ENCODE results near the gene GPC5.

Gene GPC5

DNA sequence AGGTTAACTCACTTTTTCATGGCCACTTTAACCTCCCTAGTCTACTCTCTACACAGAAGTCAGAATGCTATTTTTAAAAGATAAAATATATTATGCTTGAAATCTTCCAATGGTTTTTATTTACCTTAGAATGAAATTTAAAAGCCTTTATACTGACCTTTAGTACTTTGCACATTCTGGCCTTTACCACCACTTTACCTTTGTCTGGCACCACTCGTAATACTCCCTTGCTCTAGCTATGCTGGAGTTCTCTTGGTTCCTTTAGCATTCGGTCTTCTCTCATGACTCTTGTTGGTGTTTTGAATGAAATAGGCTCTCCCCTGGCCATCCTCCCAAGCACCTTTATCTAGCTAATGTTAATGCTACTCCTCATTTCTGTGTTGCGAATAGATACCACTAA is 310.8 kb downstream of the GPC5 start:
- no peak for DNase-seq
- H3K4me1 Mint-ChIP-seq, result no peaks in the 10 kb centered on the region
- H3K27me3 Mint-ChIP-seq, result no peaks in the 10 kb centered on the region
- H3K27ac Mint-ChIP-seq, result no peak overlapping the region
- no peaks in the 10 kb centered on the region for H3K36me3 Mint-ChIP-seq
- H3K4me3 Mint-ChIP-seq, result no peak overlapping the region
- H3K9me3 Mint-ChIP-seq, result peaks cover 0 to 2% of the 10 kb centered on the region in 2 donors
- ATAC-seq (replicated peaks), result no peak

DNA sequence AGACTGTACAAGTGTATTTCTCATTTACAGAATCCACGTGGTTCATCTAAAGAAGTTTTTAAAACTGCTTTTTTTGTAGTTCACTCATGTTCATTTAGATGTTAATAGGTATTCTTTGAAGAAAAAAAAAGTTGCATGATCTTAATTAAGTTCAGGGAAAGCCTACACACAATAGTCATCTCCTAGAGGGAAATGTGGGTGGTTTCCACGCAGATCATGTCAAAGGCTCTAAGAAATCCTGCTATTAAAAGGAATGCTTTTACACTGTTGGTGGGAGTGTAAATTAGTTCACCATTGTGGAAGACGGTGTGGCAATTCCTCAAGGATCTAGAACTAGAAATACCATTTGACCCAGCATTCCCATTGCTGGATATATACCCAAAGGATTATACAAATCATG is 312.3 kb downstream of the GPC5 start:
- ATAC-seq (replicated peaks) (no peak), DNase-seq (no peak)
- H3K4me3 Mint-ChIP-seq, result no peak overlapping the region
- H3K27me3 Mint-ChIP-seq, result no peaks in the 10 kb centered on the region
- no peak overlapping the region for H3K27ac Mint-ChIP-seq
- no peaks in the 10 kb centered on the region for H3K36me3 Mint-ChIP-seq
- H3K9me3 Mint-ChIP-seq, result peaks cover 0 to 2% of the 10 kb centered on the region in 2 donors
- no peaks in the 10 kb centered on the region for H3K4me1 Mint-ChIP-seq

DNA sequence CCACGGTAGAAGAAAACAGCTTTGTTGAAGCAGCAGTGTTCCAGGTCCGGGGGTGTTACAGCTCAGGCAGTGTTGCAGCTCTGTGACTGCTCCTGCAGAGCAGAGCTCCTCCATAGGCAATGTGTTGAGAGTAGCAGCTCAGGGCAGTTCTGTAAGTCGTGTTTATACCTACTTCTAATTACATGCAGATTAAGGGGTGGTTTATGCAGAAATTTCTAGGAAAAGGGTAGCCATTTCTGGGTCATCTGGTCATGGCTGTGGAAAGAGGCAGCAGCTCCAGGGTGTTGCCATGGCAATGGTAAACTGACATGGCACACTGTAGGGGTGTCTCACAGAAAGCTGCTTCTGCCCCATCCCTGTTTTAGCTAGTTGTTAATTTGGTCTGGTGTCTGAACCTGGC is 316.4 kb downstream of the GPC5 start:
- H3K36me3 Mint-ChIP-seq, result no peaks in the 10 kb centered on the region
- H3K9me3 Mint-ChIP-seq, result no peaks in the 10 kb centered on the region
- H3K27me3 Mint-ChIP-seq, result no peaks in the 10 kb centered on the region
- no peak overlapping the region for H3K27ac Mint-ChIP-seq
- no peak overlapping the region for H3K4me3 Mint-ChIP-seq
- ATAC-seq (replicated peaks) (no peak), DNase-seq (no peak)
- no peaks in the 10 kb centered on the region for H3K4me1 Mint-ChIP-seq

DNA sequence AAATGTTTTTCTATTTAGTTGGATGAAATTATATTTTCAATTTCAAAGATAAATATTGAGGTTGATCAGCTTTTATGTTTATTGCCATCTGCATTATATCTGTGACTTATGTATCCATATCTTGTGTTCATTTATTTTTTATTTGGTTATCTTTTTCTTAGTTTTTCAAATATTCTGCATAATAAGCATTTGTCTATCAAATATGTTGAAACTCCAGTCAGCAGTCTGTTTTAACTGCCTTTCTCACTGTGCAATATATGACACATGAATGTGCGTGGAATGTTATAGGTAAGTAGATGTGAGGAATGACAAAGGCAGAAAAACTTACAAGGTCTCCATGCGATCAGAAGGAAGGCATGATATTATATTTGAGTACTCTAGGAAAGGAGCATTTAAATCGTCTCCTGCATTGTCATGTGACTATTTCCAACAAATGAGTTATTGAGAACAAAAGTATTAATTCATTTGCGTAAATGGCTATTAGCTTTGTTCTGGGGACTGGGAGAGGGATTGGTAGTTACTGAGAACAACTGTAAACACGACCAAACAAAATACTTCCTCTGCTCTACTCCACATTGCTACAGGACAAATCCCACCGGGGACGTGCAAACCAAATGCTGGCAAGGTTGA is 318.1 kb downstream of the GPC5 start:
- Mint-ChIP-seq H3K4me1 (no peaks in the 10 kb centered on the region), H3K4me3 (no peak overlapping the region), H3K27ac (no peak overlapping the region), H3K36me3 (no peaks in the 10 kb centered on the region), H3K27me3 (no peaks in the 10 kb centered on the region), H3K9me3 (no peaks in the 10 kb centered on the region)
- ATAC-seq (replicated peaks) (no peak), DNase-seq (no peak)

DNA sequence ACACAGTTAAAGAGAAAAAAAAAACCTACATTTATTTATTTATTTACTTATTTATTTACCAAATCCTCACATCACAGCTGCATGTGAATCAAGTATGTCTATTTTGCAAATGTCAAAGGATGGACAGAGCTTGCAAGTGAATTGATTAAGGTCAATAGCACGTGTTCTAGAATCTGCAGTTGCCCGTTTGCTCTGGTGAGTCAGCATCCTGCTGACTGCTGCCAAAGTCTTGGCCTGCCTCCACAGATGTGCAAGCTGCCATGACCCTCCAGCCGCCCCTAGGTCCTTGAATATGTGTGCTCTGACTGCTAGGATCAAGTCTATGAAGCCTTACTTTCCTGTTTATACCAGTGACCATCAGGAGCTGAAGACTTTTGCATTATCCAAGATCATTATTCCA is 320.6 kb downstream of the GPC5 start:
- Mint-ChIP-seq H3K9me3 (no peaks in the 10 kb centered on the region), H3K4me3 (no peak overlapping the region), H3K27me3 (no peaks in the 10 kb centered on the region), H3K4me1 (no peaks in the 10 kb centered on the region), H3K36me3 (no peaks in the 10 kb centered on the region), H3K27ac (no peak overlapping the region)
- DNase-seq, result no peak
- ATAC-seq (replicated peaks), result no peak

DNA sequence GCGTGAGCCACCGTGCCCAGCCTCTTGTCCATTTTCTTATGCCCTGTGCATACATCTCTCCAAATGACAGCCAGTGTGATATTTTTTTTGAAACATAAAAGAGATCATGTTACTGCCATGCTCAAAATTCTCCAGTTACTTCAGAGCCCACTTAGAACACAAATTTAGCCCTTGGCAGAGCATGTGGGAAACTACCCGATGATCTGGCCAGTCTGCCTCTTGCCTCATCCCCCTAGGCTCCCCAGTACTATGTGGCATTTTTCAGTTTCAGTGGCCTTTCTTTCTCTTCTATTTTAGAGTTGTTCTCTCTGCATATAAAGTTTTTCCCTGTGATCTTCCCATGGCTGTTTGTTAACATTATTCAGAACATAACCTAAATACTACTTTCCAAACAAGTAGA is 323.0 kb downstream of the GPC5 start:
- Mint-ChIP-seq H3K27me3 (no peaks in the 10 kb centered on the region), H3K4me1 (no peaks in the 10 kb centered on the region)

DNA sequence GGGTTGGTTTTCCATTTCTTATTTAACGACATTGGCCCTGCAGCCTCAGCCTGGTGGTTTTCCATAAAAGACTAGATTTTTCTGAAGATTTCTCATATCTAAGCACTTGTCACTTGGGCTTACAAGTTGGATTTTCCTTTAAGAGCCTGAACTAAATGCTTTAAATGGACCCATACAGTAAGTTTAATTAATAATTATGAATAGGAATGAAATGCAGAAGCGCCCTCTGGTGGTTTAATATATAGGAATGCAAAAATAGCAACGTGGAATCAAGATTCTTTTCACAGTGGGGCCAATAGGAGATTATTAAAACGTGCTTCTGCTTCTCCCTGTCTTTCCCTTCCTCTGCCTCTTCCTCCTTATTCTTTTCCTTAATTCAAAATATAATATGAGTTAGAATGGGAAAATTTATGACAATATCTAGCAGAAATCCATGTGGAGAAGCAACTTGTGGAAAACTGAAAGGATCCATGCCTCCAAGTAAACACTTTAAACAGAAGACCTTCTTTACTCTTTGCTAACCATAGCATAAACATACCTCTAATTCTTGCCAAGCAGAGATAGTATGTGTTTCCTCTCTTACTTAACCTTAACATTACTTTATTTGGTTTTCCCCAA is 324.0 kb downstream of the GPC5 start:
- DNase-seq (no peak), ATAC-seq (replicated peaks) (no peak)
- H3K4me3 Mint-ChIP-seq, result no peak overlapping the region
- no peak overlapping the region for H3K27ac Mint-ChIP-seq
- H3K36me3 Mint-ChIP-seq, result no peaks in the 10 kb centered on the region
- no peaks in the 10 kb centered on the region for H3K4me1 Mint-ChIP-seq
- H3K9me3 Mint-ChIP-seq, result no peaks in the 10 kb centered on the region
- H3K27me3 Mint-ChIP-seq, result no peaks in the 10 kb centered on the region

More for the DNA sequence above, 323.0 kb downstream of the GPC5 start:
- ATAC-seq (replicated peaks) (no peak), DNase-seq (no peak)
- Mint-ChIP-seq H3K36me3 (no peaks in the 10 kb centered on the region), H3K4me3 (no peak overlapping the region), H3K27ac (no peak overlapping the region), H3K9me3 (no peaks in the 10 kb centered on the region)

DNA sequence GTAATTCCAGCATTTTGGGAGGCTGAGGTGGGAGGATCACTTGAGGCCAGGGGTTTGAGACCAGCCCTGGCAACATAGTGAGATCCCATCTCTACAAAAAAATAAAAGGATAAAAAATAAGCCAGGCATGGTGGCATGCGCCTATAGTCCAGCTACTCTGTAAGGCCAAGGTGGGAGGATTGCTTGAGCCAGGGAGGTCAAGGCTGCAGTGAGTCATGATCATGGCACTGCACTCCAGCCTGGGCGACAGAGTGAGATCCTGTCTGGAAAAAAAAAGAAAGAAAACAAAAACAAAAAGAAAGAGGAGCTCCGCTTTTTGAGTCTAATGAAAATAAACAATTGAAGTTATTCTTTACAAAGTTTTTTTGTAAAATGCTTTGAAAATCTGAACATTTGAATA is 326.2 kb downstream of the GPC5 start:
- no peak for ATAC-seq (replicated peaks)

DNA sequence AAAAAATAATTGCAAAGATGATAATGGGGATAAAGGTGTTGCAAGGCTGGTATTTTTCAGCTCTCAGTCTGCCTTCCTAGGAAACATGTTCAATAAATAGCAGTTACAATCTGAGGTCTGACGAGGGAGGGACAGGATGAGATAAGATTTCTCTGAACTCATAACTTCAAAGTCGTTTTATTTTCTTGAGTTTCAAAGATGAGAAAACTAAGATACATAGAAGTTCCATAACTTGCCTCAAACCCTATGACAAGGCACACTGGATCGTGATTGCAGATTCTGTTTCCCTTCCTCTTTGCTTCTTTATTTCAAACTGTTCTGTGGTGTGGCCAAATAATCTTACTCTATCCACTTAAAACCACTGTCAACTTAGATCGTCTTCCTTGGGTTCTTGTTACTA is 327.2 kb downstream of the GPC5 start:
- Mint-ChIP-seq H3K27ac (no peak overlapping the region), H3K36me3 (no peaks in the 10 kb centered on the region), H3K9me3 (no peaks in the 10 kb centered on the region), H3K4me3 (no peak overlapping the region), H3K4me1 (no peaks in the 10 kb centered on the region), H3K27me3 (no peaks in the 10 kb centered on the region)
- ATAC-seq (replicated peaks), result no peak
- DNase-seq, result no peak

More for the DNA sequence above, 326.2 kb downstream of the GPC5 start:
- H3K4me3 Mint-ChIP-seq, result no peak overlapping the region
- H3K27me3 Mint-ChIP-seq, result no peaks in the 10 kb centered on the region
- no peak overlapping the region for H3K27ac Mint-ChIP-seq
- H3K36me3 Mint-ChIP-seq, result no peaks in the 10 kb centered on the region
- no peaks in the 10 kb centered on the region for H3K4me1 Mint-ChIP-seq
- no peak for DNase-seq
- H3K9me3 Mint-ChIP-seq, result no peaks in the 10 kb centered on the region

DNA sequence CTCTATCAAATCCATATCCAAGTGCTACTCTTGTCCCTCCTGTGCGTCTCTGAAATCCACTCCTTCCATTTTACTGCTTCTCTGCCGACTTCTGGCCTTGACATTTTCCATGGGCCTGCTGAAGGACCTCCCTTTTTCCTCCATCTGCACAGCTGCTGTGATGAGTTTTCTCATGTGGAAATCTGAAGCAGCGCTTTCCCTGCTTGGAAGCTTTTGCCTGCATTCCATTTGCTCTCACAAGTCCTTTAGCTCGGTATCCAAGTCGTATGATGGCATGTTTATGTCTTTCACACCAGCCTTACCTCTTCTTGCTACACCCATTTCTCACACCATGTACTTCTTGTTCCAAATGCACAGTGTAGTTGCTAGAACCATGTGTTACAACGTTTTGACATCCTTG is 328.2 kb downstream of the GPC5 start:
- ATAC-seq (replicated peaks) (no peak), DNase-seq (no peak)
- H3K4me1 Mint-ChIP-seq, result no peaks in the 10 kb centered on the region
- H3K4me3 Mint-ChIP-seq, result no peak overlapping the region
- no peaks in the 10 kb centered on the region for H3K27me3 Mint-ChIP-seq
- peaks cover 0 to 2% of the 10 kb centered on the region in 2 donors for H3K9me3 Mint-ChIP-seq
- no peaks in the 10 kb centered on the region for H3K36me3 Mint-ChIP-seq
- H3K27ac Mint-ChIP-seq, result no peak overlapping the region

DNA sequence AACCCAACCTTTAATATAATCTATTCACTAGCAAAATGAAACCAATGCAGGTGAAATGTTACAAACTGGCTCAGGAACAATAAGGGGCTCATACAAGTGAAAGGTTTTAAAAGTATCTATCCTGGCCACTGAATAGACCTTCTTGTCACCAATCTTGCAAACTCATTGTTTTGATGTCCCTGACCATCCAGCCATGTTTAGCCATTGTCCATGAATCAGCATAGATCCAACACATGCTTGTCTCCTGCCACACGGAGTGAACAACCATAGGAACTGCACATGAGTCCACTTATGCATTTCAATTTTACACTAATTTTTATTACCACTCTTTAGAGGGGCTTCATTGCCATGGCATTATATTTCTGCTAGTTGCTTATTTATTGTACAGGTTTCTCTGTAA is 331.4 kb downstream of the GPC5 start:
- no peaks in the 10 kb centered on the region for H3K36me3 Mint-ChIP-seq
- H3K4me1 Mint-ChIP-seq, result no peaks in the 10 kb centered on the region
- ATAC-seq (replicated peaks) (no peak), DNase-seq (no peak)
- no peak overlapping the region for H3K4me3 Mint-ChIP-seq
- peaks cover 0 to 5% of the 10 kb centered on the region in 2 donors for H3K9me3 Mint-ChIP-seq
- H3K27ac Mint-ChIP-seq, result no peak overlapping the region
- H3K27me3 Mint-ChIP-seq, result no peaks in the 10 kb centered on the region

DNA sequence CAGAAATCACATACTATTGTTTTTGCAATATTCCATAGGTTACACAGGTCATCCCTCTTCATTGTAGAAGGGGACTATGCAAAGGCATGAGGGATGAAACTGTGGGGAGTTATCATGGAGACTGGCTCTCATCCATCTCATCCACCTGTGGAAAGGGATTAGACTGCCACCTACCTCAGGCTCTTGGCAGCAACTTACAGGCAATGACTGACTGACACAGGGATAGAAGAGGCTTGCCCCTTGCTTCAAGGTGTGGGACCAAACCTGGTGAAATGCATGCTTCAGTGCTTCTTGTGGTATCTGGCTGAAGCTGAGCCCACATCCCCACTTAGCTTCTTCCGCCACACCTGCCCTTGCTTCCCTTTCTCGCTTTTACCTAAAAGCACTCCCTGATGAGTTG is 341.3 kb downstream of the GPC5 start:
- ATAC-seq (replicated peaks) (no peak), DNase-seq (no peak)
- no peaks in the 10 kb centered on the region for H3K36me3 Mint-ChIP-seq
- no peaks in the 10 kb centered on the region for H3K4me1 Mint-ChIP-seq
- H3K4me3 Mint-ChIP-seq, result no peak overlapping the region
- H3K9me3 Mint-ChIP-seq, result no peaks in the 10 kb centered on the region
- no peaks in the 10 kb centered on the region for H3K27me3 Mint-ChIP-seq
- no peak overlapping the region for H3K27ac Mint-ChIP-seq

DNA sequence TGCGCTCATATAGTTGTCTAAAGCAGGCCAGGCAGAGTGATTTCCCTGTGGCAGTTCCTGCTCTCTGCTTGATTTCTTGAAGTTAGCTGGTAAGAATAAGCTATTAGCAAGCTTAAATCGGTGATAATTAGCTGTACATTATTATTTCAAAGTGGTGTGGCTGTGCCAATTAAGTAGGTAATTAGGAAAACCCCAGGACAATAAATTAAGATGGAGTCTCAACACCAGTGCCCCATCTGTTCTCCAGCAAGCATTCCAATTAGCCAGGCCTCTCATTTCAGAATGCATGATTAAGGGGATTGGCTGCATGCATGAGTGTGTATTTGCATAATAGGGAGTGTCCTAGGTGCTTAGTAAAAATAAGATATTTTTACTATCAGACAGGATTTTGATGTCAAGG is 342.3 kb downstream of the GPC5 start:
- Mint-ChIP-seq H3K9me3 (no peaks in the 10 kb centered on the region), H3K36me3 (no peaks in the 10 kb centered on the region), H3K4me3 (no peak overlapping the region), H3K27me3 (no peaks in the 10 kb centered on the region), H3K4me1 (no peaks in the 10 kb centered on the region), H3K27ac (no peak overlapping the region)
- DNase-seq, result no peak
- no peak for ATAC-seq (replicated peaks)

DNA sequence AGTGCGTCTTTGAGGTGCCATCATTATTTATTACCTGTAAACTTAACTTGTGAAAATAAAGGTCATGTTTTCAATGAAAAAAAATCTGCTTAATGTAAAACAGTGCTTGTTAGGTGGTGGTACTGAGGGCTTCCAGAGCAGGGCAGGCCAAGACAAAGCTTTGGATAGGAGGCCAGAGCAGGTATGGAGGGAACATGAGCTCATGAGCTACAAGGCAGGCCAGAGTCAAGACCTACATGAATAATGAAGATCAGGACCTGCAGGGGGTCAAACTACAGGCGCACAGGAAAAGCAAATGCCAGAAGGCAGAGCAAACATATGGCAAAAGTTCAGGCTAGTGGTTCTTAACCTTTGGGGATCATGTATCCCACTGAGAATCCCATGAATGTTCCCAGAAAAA is 343.5 kb downstream of the GPC5 start:
- Mint-ChIP-seq H3K36me3 (no peaks in the 10 kb centered on the region), H3K4me3 (no peak overlapping the region), H3K27me3 (no peaks in the 10 kb centered on the region), H3K27ac (no peak overlapping the region), H3K9me3 (no peaks in the 10 kb centered on the region), H3K4me1 (no peaks in the 10 kb centered on the region)
- no peak for ATAC-seq (replicated peaks)
- DNase-seq, result no peak

DNA sequence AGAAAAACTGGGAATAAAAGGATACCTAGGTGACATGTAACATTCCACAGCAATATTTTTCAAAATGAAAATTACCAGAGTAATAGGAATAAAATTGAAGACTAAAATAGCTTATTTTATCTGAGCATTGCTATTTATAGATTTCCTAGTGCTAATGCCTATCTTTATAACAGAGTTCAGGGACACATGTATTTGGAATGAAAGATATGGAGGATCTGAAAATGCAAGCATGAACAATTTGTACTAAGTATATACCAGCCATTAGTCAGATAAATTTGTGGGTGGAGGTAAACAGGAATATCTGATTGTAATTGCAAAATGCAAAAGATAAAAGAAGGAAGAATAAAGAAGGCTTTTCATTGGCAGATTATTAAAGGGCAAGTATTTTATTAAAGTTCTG is 345.9 kb downstream of the GPC5 start:
- H3K27ac Mint-ChIP-seq, result no peak overlapping the region
- H3K27me3 Mint-ChIP-seq, result no peaks in the 10 kb centered on the region
- no peaks in the 10 kb centered on the region for H3K36me3 Mint-ChIP-seq
- DNase-seq, result no peak
- no peak for ATAC-seq (replicated peaks)
- H3K4me3 Mint-ChIP-seq, result no peak overlapping the region
- no peaks in the 10 kb centered on the region for H3K4me1 Mint-ChIP-seq
- peaks cover 3 to 5% of the 10 kb centered on the region in 2 donors for H3K9me3 Mint-ChIP-seq

DNA sequence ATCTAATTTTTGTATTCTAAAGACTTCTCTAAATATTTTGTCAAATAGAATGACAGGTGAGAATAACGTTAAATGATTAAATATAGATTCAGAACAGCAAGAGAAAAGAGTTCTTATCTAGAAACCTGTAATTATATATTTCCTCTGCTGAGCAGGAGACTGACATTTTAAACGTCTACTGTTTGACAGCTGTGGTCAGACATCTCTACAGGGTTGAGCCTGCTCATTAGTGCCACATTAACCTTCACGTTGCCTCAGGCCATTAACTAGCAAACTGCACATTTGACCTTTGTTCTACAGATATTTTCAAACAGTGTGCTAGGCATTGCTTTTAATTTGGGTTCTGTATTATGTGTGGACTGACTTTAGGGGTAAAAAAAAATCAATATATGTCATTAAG is 347.5 kb downstream of the GPC5 start:
- no peak for DNase-seq
- Mint-ChIP-seq H3K27me3 (no peaks in the 10 kb centered on the region), H3K9me3 (peaks cover 3 to 6% of the 10 kb centered on the region in 2 donors), H3K4me1 (no peaks in the 10 kb centered on the region), H3K27ac (no peak overlapping the region), H3K36me3 (no peaks in the 10 kb centered on the region), H3K4me3 (no peak overlapping the region)
- ATAC-seq (replicated peaks), result no peak
